Fibroblast of lung (primary cell): ENCODE measurements around the gene LARP7.

Experiments
- CTCF ChIP-seq, 2 donors: IDR thresholded peaks in 1 of 2; conservative IDR thresholded peaks in 1 of 2; 1 replicate in 1 of 2; 2 replicates in 1 of 2; pipeline ENCODE4 v1.5.1; 2011 to 2012; ENCODE audit warnings: low read length in 2 of 2, control low read depth in 1 of 2, inconsistent platforms in 1 of 2, low read depth in 1 of 2, mild to moderate bottlenecking in 1 of 2
- EZH2 ChIP-seq: IDR thresholded peaks from 2 replicates; pipeline ENCODE4 v1.5.1; 2012; ENCODE audit warnings: low read length, control low read depth, mild to moderate bottlenecking; ENCODE audit errors: missing control alignments

GRCh38 chr4:112594993-112595392, 42.0 kb upstream of the LARP7 start:
- no peak for TF ChIP-seq CTCF (conservative IDR thresholded peaks at IDR 0.05 in 1 of 2, IDR thresholded peaks at IDR 0.05 in 1 of 2; ENCODE audit: low read depth in 1 of 2, low read length in 2 of 2)
- no peak for TF ChIP-seq EZH2
